Transverse colon (tissue), 3 donors: ENCODE results near the gene LEFTY1.

Source experiments
- CTCF ChIP-seq, 5 experiments: fragments of 200-600 bp in 3 of 5; fragments of 450-650 bp in 2 of 5; sonication (generic) in 3 of 5; IDR thresholded peaks; 1 replicate in 2 of 5; 2 replicates in 3 of 5; pipeline ENCODE4 v1.5.1; 2016 to 2017; ENCODE audit warnings: antibody characterized with exemption in 5 of 5, inconsistent platforms in 3 of 5, mild to moderate bottlenecking in 2 of 5, moderate library complexity in 1 of 5
- POLR2A ChIP-seq: fragments of 450-650 bp; IDR thresholded peaks from one replicate; pipeline ENCODE4 v1.6.1; 2016; ENCODE audit warnings: antibody characterized with exemption, mild to moderate bottlenecking, moderate library complexity

DNA sequence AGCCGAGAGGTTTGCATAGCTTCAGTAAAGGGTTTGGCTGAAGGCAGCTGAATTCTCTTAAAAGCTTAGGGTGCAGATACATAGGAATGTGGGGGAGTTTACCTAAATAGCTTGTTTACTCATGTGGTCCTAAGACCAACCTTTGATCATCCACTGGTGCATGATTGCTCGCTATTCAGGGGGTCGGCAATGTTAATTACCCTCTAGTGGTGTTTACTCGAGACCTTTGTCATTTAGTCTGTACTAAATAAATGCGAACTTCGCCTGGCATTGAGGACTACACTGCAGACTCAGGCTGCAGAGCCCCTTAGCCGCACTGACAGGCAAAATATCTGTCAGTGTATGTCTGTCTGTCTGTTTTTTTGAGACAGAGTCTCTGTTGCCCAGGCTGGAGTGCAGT, 38.6 kb downstream of the LEFTY1 start:
- no peak for TF ChIP-seq CTCF (IDR thresholded peaks at IDR 0.05)
- no peak for TF ChIP-seq POLR2A
